GM10266 (cell line): Measurements from ENCODE around the gene ACO2.

ENCODE experiments used
- DNase-seq: peaks from one replicate; pipeline ENCODE4 v3.0.0; 2012; ENCODE audit errors: extremely low spot score
- CTCF ChIP-seq: IDR thresholded peaks from 2 replicates; pipeline ENCODE4 v1.5.1; 2012; ENCODE audit warnings: mild to moderate bottlenecking, low read depth; ENCODE audit not compliant: control insufficient read depth, insufficient read depth; ENCODE audit errors: missing control alignments

Gene ACO2

DNA sequence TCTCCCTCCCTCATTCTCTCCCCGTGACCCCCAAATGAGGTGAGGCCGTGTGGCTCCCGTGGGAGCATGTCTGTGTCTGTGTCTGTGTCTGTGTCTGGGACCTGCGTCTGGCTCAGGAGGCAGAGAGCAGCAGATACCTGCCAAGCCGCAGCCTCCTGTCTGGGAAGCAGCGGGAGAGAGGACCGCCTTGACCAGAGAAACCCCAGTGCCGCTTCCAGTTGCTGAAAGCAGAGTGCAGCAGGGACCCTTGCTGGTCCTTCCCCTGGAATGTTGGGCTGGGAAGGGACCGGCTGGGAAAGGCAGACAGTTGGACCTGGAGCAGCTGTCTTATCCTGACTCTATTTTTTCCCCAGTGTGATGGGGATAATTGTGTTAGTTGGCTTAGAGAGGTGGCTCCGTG is 92.4 kb downstream of the ACO2 start:
- no peak for TF ChIP-seq CTCF
- no peak for DNase-seq

DNA sequence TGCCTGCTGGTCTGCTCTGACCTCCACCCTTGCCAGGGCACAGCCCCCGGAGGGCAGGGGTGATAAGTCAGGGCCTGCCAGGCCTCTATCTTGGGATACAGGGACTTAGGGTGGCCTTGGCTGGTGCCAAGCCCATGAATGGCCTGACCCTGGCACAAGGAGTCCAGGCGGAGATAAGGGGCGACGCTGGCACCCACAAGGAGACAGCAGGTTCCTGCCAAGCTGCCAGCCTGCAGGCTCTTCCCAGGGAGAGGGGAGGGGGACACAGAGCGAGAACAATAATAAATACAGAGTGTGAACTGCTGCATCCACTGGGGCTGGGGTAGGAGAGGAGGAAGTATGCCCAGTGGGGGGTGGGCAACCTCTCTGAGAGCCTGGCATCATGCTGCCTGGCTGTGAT is 92.9 kb downstream of the ACO2 start:
- no peak for DNase-seq
- no peak for TF ChIP-seq CTCF

- no peak for TF ChIP-seq CTCF
- DNase-seq, result no peak
These were observed 93.5 kb downstream of the ACO2 start for GRCh38 chr22:41562461-41562860.

DNA sequence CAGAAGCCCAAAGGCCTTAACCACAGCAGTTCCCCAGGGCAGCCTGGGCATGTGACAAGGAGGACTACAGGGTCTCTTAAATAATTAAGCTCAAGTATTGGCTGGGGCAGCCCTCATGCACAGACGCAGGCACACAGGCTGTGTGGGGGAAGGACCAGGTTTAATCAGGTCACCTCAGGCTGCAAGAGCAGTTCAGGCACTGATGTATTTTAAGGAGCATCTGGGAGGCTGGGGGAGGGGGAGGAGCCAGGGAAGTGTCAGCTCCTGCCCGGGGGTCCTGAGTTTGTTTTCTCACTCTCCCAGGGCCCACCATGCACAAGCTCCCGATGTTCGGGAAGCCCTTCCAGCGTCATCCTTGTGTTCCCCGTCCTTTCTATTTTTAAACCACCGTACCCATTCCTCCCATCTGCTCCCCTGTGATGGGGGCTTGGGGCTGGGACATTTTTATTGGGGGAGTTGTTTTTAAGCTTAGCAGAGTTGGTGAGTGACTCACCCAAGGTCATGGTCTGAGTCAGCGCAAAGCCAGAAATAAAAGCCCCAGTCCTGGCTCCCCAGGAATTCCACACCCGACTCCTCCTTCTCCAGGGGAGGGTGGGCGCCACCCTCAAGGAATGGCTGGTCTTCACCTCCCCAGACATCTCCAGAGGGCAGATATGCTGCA is 94.3 kb downstream of the ACO2 start:
- no peak for DNase-seq
- TF ChIP-seq CTCF, result no peak

- TF ChIP-seq CTCF, result no peak
- DNase-seq, result no peak
These were observed 95.6 kb downstream of the ACO2 start for GRCh38 chr22:41564563-41564962.

DNA sequence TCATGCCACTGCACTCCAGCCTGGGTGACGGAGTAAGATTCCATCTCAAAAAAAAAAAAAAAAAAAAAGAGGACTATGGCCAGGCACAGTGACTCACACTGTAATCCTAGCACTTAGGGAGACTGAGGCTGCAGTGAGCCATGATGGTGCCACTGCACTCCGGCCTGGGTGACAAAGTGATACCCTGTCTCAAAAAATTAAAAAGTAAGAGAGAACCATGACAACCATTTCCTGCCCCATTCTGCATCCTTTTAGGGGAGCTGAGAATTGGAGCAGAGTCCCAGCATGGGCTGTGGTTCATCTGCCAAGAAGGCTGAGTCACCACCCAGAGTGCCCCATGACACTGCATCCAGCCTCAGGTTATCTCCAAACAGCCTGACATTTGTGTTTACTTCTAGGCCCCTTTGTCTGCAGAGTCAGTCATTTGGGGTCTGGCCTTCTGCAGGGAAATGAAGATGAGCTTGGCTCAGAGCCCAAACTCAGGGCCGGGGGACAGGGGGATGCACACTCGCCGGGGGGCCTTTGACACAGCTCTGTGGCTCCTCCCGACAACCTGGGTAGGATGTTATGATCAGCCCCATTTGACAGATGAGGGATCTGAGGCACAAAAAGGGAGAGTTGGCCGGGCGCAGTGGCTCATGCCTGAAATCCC is 96.6 kb downstream of the ACO2 start:
- no peak for TF ChIP-seq CTCF
- DNase-seq, result no peak

DNA sequence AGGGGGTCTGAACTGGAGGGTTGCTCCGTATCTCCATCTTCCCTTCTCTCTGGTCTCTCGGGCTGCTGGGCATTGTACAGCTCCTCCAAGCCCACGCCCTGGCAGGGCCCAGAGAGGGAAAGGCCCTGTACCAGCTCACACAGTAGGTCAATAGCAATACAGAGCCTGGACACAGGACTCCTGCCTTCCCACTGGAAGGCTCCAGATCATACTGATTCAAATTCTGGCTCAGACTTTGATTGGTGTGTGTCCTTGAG is 98.5 kb downstream of the ACO2 start:
- TF ChIP-seq CTCF, result no peak
- no peak for DNase-seq
